ENCODE results near the gene FURIN.

Gene FURIN

DNA sequence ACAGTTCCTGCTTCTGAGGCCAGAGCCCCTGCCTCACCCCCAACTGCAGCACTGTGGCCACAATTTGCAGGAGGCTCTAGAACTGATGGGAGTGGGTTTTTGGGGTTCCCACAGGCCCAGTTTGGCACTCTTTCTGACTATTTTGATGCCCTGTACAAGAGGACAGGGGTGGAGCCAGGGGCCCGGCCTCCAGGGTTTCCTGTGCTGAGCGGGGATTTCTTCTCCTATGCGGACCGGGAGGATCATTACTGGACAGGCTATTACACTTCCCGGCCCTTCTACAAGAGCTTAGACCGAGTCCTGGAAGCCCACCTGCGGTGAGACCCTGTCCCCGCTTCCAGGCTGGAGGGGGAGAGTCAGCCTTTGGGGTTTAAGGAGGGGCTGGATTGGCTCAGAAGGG, 41.6 kb downstream of the FURIN start:
- H3K27me3 ChIP-seq (replicated peaks; ENCODE audit: insufficient read depth, low read length): no peaks in the 10 kb centered on the region
- no peak overlapping the region for H2AFZ ChIP-seq (ENCODE audit: low read length)
- H3K27ac ChIP-seq (ENCODE audit: low read length): no peak overlapping the region
- H3K4me3 ChIP-seq (ENCODE audit: low read length): no peak overlapping the region
- H3K4me2 ChIP-seq (ENCODE audit: low read depth, low read length): no peak overlapping the region
- no peak for DNase-seq
- peaks cover 8% of the 10 kb centered on the region for H3K79me2 ChIP-seq (ENCODE audit: low read length)
- no peaks in the 10 kb centered on the region for H3K9me3 ChIP-seq (replicated peaks; ENCODE audit: insufficient read depth, low read length)
- no peaks in the 10 kb centered on the region for H3K9me2 ChIP-seq (replicated peaks; ENCODE audit: insufficient read depth, low read length)
- no peak overlapping the region for H3K9ac ChIP-seq (ENCODE audit: low read length)
- 0 out of 2 replicates have a peak, but pooled peaks cover 8% of the 10 kb centered on the region for H3K36me3 ChIP-seq (replicated peaks; ENCODE audit: insufficient read depth, low read length)
- H3F3A ChIP-seq (ENCODE audit: insufficient read depth, low read length): no peaks in the 10 kb centered on the region; the same call in 1 of the 2 replicates
- H3K4me1 ChIP-seq (ENCODE audit: low read length): no peaks in the 10 kb centered on the region
- TF ChIP-seq EZH2 (optimal IDR thresholded peaks at IDR 0.05; ENCODE audit: low read depth, low read length): no peak
- no peak for TF ChIP-seq EZH2phosphoT487 (IDR thresholded peaks at IDR 0.05; ENCODE audit: low read length)
- TF ChIP-seq, protein P1, sequence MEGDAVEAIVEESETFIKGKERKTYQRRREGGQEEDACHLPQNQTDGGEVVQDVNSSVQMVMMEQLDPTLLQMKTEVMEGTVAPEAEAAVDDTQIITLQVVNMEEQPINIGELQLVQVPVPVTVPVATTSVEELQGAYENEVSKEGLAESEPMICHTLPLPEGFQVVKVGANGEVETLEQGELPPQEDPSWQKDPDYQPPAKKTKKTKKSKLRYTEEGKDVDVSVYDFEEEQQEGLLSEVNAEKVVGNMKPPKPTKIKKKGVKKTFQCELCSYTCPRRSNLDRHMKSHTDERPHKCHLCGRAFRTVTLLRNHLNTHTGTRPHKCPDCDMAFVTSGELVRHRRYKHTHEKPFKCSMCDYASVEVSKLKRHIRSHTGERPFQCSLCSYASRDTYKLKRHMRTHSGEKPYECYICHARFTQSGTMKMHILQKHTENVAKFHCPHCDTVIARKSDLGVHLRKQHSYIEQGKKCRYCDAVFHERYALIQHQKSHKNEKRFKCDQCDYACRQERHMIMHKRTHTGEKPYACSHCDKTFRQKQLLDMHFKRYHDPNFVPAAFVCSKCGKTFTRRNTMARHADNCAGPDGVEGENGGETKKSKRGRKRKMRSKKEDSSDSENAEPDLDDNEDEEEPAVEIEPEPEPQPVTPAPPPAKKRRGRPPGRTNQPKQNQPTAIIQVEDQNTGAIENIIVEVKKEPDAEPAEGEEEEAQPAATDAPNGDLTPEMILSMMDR (IDR thresholded peaks at IDR 0.05; ENCODE audit: low read length): no peak
- H4K20me1 ChIP-seq (ENCODE audit: insufficient read depth, low read length): no peaks in the 10 kb centered on the region

- no peaks in the 10 kb centered on the region for H4K20me1 ChIP-seq (ENCODE audit: insufficient read depth, low read length)
- peaks cover 1% of the 10 kb centered on the region; the same call in 1 of the 2 replicates for H3K79me2 ChIP-seq (ENCODE audit: low read length)
- DNase-seq: no peak
- H3K27ac ChIP-seq (ENCODE audit: low read length): no peak overlapping the region
- no peak overlapping the region for H3K9ac ChIP-seq (ENCODE audit: low read length)
- H3K4me2 ChIP-seq (ENCODE audit: low read depth, low read length): no peak overlapping the region
- no peak overlapping the region for H3K4me3 ChIP-seq (ENCODE audit: low read length)
- TF ChIP-seq, protein P1 (IDR thresholded peaks at IDR 0.05; ENCODE audit: low read length): no peak
- TF ChIP-seq EZH2phosphoT487 (IDR thresholded peaks at IDR 0.05; ENCODE audit: low read length) (no peak), EZH2 (optimal IDR thresholded peaks at IDR 0.05; ENCODE audit: low read depth, low read length) (no peak)
- no peaks in the 10 kb centered on the region for H3K9me2 ChIP-seq (replicated peaks; ENCODE audit: insufficient read depth, low read length)
- no peaks in the 10 kb centered on the region for H3K4me1 ChIP-seq (ENCODE audit: low read length)
- H3K9me3 ChIP-seq (replicated peaks; ENCODE audit: insufficient read depth, low read length): no peaks in the 10 kb centered on the region
- H3K36me3 ChIP-seq (replicated peaks; ENCODE audit: insufficient read depth, low read length): 0 out of 2 replicates have a peak, but pooled peaks cover 3% of the 10 kb centered on the region
- no peaks in the 10 kb centered on the region; the same call in 1 of the 2 replicates for H3F3A ChIP-seq (ENCODE audit: insufficient read depth, low read length)
- no peaks in the 10 kb centered on the region for H3K27me3 ChIP-seq (replicated peaks; ENCODE audit: insufficient read depth, low read length)
- H2AFZ ChIP-seq (ENCODE audit: low read length): no peak overlapping the region
Measured at GRCh38 chr15:90910441-90911301, 42.3 kb downstream of the FURIN start.

- Histone ChIP-seq H3K9me3 (replicated peaks; ENCODE audit: insufficient read depth, low read length) (no peaks in the 10 kb centered on the region), H3F3A (ENCODE audit: insufficient read depth, low read length) (no peaks in the 10 kb centered on the region; the same call in 1 of the 2 replicates), H3K27me3 (replicated peaks; ENCODE audit: insufficient read depth, low read length) (no peaks in the 10 kb centered on the region), H3K4me2 (ENCODE audit: low read depth, low read length) (no peak overlapping the region), H3K79me2 (ENCODE audit: low read length) (no peaks in the 10 kb centered on the region; the same call in 1 of the 2 replicates), H4K20me1 (ENCODE audit: insufficient read depth, low read length) (no peaks in the 10 kb centered on the region), H3K4me1 (ENCODE audit: low read length) (no peaks in the 10 kb centered on the region), H3K9me2 (replicated peaks; ENCODE audit: insufficient read depth, low read length) (no peaks in the 10 kb centered on the region), H3K4me3 (ENCODE audit: low read length) (no peak overlapping the region), H3K27ac (ENCODE audit: low read length) (no peak overlapping the region), H3K9ac (ENCODE audit: low read length) (no peak overlapping the region), H3K36me3 (replicated peaks; ENCODE audit: insufficient read depth, low read length) (peaks cover 3% of the 10 kb centered on the region; the same call in 1 of the 2 replicates), H2AFZ (ENCODE audit: low read length) (no peak overlapping the region)
- TF ChIP-seq, protein P1 (IDR thresholded peaks at IDR 0.05; ENCODE audit: low read length): no peak
- no peak for TF ChIP-seq EZH2phosphoT487 (IDR thresholded peaks at IDR 0.05; ENCODE audit: low read length)
- no peak for TF ChIP-seq EZH2 (optimal IDR thresholded peaks at IDR 0.05; ENCODE audit: low read depth, low read length)
- no peak for DNase-seq
Measured at GRCh38 chr15:90911302-90911623, 42.9 kb downstream of the FURIN start.

All from MM.1S (cell line).